HepG2 (cell line): ENCODE data around the gene SLC23A3. TPM values are rescaled to one million over a fixed set of nuclear protein-coding genes. Genes with fewer than 3 reads are reported as not detected.

ENCODE experiments used
- BORCS8-MEF2B ChIP-seq: sonication (generic); formaldehyde crosslinking; IDR thresholded peaks from 2 replicates; pipeline ENCODE4 v1.8.0; 2022; ENCODE audit warnings: mild to moderate bottlenecking, missing genetic modification reagents
- E2F2 ChIP-seq: sonication (generic); formaldehyde crosslinking; IDR thresholded peaks from 2 replicates; pipeline ENCODE4 v1.4.0; 2020; ENCODE audit warnings: missing genetic modification reagents, borderline replicate concordance
- EP300 ChIP-seq, 3 experiments: sonication (generic) in 1 of 3; formaldehyde crosslinking in 1 of 3; IDR thresholded peaks; 2 replicates each; pipeline versions ENCODE4 v1.5.1 to v1.6.1; 2011 to 2020; ENCODE audit warnings: low read depth in 2 of 3, low read length in 2 of 3, borderline replicate concordance in 1 of 3, improper control_type of control experiment in 1 of 3, mild to moderate bottlenecking in 1 of 3, missing genetic modification reagents in 1 of 3, moderate library complexity in 1 of 3
- HDAC1 ChIP-seq: sonication (generic); formaldehyde crosslinking; IDR thresholded peaks from 2 replicates; pipeline ENCODE4 v1.5.1; 2020; ENCODE audit warnings: mild to moderate bottlenecking, missing genetic modification reagents
- HNF4G ChIP-seq, 2 experiments: sonication (generic) in 1 of 2; formaldehyde crosslinking in 1 of 2; IDR thresholded peaks; 2 replicates each; pipeline versions ENCODE4 v1.4.0 to v1.6.1; 2011 to 2020; ENCODE audit warnings: borderline replicate concordance in 2 of 2, low read depth in 2 of 2, mild to moderate bottlenecking in 2 of 2, low read length in 1 of 2, missing genetic modification reagents in 1 of 2, moderate library complexity in 1 of 2
- ISX ChIP-seq: sonication (generic); formaldehyde crosslinking; conservative IDR thresholded peaks from 2 replicates; pipeline ENCODE4 v1.5.0; 2020; ENCODE audit warnings: missing genetic modification reagents
- KDM5A ChIP-seq: fragments of 200-600 bp; sonication (generic); IDR thresholded peaks from 2 replicates; pipeline ENCODE4 v1.7.0; 2018; ENCODE audit warnings: antibody characterized with exemption, mild to moderate bottlenecking, low read length, borderline replicate concordance
- KLF9 ChIP-seq: IDR thresholded peaks from 2 replicates; pipeline ENCODE4 v1.6.1; 2016; ENCODE audit warnings: low read depth
- PBX2 ChIP-seq: IDR thresholded peaks from 2 replicates; pipeline ENCODE4 v1.6.1; 2016; ENCODE audit warnings: control low read depth
- PHF20 ChIP-seq: sonication (generic); formaldehyde crosslinking; IDR thresholded peaks from 2 replicates; pipeline ENCODE4 v1.5.0; 2020; ENCODE audit warnings: mild to moderate bottlenecking, missing genetic modification reagents
- SMC3 ChIP-seq: IDR thresholded peaks from 2 replicates; pipeline ENCODE4 v1.6.1; 2011; ENCODE audit warnings: low read length, improper control_type of control experiment
- SRF ChIP-seq: IDR thresholded peaks from 2 replicates; pipeline ENCODE4 v1.6.1; 2011; ENCODE audit warnings: mild to moderate bottlenecking, low read depth, low read length, moderate library complexity
- SRSF4 ChIP-seq: fragments of 200-400 bp; formaldehyde crosslinking; IDR thresholded peaks from one replicate; pipeline ENCODE4 v1.6.1; 2018; ENCODE audit warnings: mild to moderate bottlenecking, low read depth, low read length, moderate library complexity; ENCODE audit not compliant: poor library complexity, severe bottlenecking
- TBX3 ChIP-seq: fragments of 450-650 bp; IDR thresholded peaks from 2 replicates; pipeline ENCODE4 v1.6.1; 2017; ENCODE audit warnings: antibody characterized with exemption, mild to moderate bottlenecking, inconsistent platforms, borderline replicate concordance
- TSC22D2 ChIP-seq: sonication (generic); formaldehyde crosslinking; IDR thresholded peaks from 2 replicates; pipeline ENCODE4 v1.5.1; 2020; ENCODE audit warnings: missing genetic modification reagents, mild to moderate bottlenecking, borderline replicate concordance
- ZBTB1 ChIP-seq: sonication (generic); formaldehyde crosslinking; IDR thresholded peaks from 2 replicates; pipeline ENCODE4 v1.4.0; 2020; ENCODE audit warnings: missing genetic modification reagents, borderline replicate concordance
- ZEB1 ChIP-seq: IDR thresholded peaks from 2 replicates; pipeline ENCODE4 v1.6.1; 2012; ENCODE audit warnings: mild to moderate bottlenecking, low read depth, inconsistent platforms; ENCODE audit not compliant: insufficient replicate concordance
- ZFP36L1 ChIP-seq: sonication (generic); formaldehyde crosslinking; IDR thresholded peaks from 2 replicates; pipeline ENCODE4 v1.8.0; 2022; ENCODE audit warnings: mild to moderate bottlenecking, missing genetic modification reagents, moderate library complexity
- ZFYVE20 ChIP-seq: sonication (generic); formaldehyde crosslinking; IDR thresholded peaks from 2 replicates; pipeline ENCODE4 v1.8.0; 2023; ENCODE audit warnings: low read depth, mild to moderate bottlenecking, moderate library complexity, missing genetic modification reagents, borderline replicate concordance
- ZNF296 ChIP-seq: sonication (generic); formaldehyde crosslinking; conservative IDR thresholded peaks from 2 replicates; pipeline ENCODE4 v1.5.0; 2020; ENCODE audit warnings: mild to moderate bottlenecking, missing genetic modification reagents
- ZNF337 ChIP-seq: sonication (generic); formaldehyde crosslinking; IDR thresholded peaks from 2 replicates; pipeline ENCODE4 v1.5.1; 2020; ENCODE audit warnings: missing genetic modification reagents, low read depth, mild to moderate bottlenecking, borderline replicate concordance
- ZNF773 ChIP-seq: sonication (generic); formaldehyde crosslinking; IDR thresholded peaks from 2 replicates; pipeline ENCODE4 v1.4.0; 2020; ENCODE audit warnings: missing genetic modification reagents, borderline replicate concordance
- polyA plus RNA-seq, 8 experiments: library from polyadenylated mRNA; depleted of rRNA in 3 of 8; stranded (reverse) in 7 of 8; unstranded in 1 of 8; fragments of >200 nt; fragmentation: Illumina TruSeq in 4 of 8; extraction: Trizol in 4 of 8; gene quantifications; 2 replicates each; pipeline versions ENCODE4 v1.2.1 to v1.2.3, GENCODE V29; 2011 to 2016; ENCODE audit warnings: low read depth in 4 of 8, missing spikeins in 1 of 8, mixed read lengths in 1 of 8; ENCODE audit not compliant: insufficient read depth in 1 of 8
- total RNA-seq, 5 experiments: library from RNA; depleted of rRNA; stranded (reverse); fragments of >200 nt; fragmentation: Illumina TruSeq; extraction: Trizol; gene quantifications; 2 replicates each; pipeline ENCODE4 v1.2.3, GENCODE V29; 2016; ENCODE audit warnings: low read depth in 1 of 5

The SLC23A3 gene
- total and polyA plus RNA-seq, 2 of the 13 experiments (the other 11 are each of a cell fraction or from before 2014, with no cell fraction given): 0.38 to 0.78 TPM

- TF ChIP-seq HNF4G (IDR thresholded peaks at IDR 0.05; ENCODE audit: borderline replicate concordance, low read depth, low read length): no peak; the same call in 1 of the 2 replicates
- TF ChIP-seq HNF4G (CRISPR knock-in tag; IDR thresholded peaks at IDR 0.05; ENCODE audit: borderline replicate concordance, low read depth): peak; percentile 77
- no peak for TF ChIP-seq SRF
- peak; percentile 99 for TF ChIP-seq BORCS8-MEF2B (CRISPR knock-in tag)
- no peak for TF ChIP-seq ZFP36L1 (CRISPR knock-in tag)
- peak; percentile 33; the same call in 1 of the 2 replicates for TF ChIP-seq TBX3
- TF ChIP-seq ZFYVE20: peak; percentile 88; the same call in 1 of the 2 replicates
- peak; percentile 69; the same call in 1 of the 2 replicates for TF ChIP-seq ZNF773 (CRISPR knock-in tag)
- TF ChIP-seq ZNF337: no peak; the same call in 1 of the 2 replicates
- no peak for TF ChIP-seq SMC3
- TF ChIP-seq PBX2 (CRISPR knock-in tag): no peak
- TF ChIP-seq PHF20 (CRISPR knock-in tag): peak; percentile 71
- TF ChIP-seq ISX (CRISPR knock-in tag): peak; percentile 84; the same call in 1 of the 2 replicates
- TF ChIP-seq E2F2: 0 out of 2 replicates have a peak, but pooled peaks have one; percentile 92
- no peak for TF ChIP-seq ZEB1
- TF ChIP-seq SRSF4: no peak
- peak; percentile 95 for TF ChIP-seq HDAC1
- no peak for TF ChIP-seq KDM5A
- TF ChIP-seq EP300 (IDR thresholded peaks at IDR 0.05; ENCODE audit: low read depth in 2 of 2, low read length in 2 of 2): no peak; a peak in 1 of 4 replicates
- TF ChIP-seq EP300 (CRISPR knock-in tag; IDR thresholded peaks at IDR 0.05; ENCODE audit: borderline replicate concordance): peak; percentile 32; the same call in 1 of the 2 replicates
- TF ChIP-seq TSC22D2 (CRISPR knock-in tag): peak; percentile 84; the same call in 1 of the 2 replicates
- peak; percentile 91; the same call in 1 of the 2 replicates for TF ChIP-seq ZNF296 (CRISPR knock-in tag)
- 0 out of 2 replicates have a peak, but pooled peaks have one; percentile 61 for TF ChIP-seq KLF9
- TF ChIP-seq ZBTB1: peak; percentile 76
Observed at GRCh38 chr2:219218732-219219701, 49.2 kb upstream of the SLC23A3 start, which contains the start of gene ABCB6 (continued).
